Liver (tissue), 3 donors: ENCODE data around the gene JMJD1C.

Source experiments
- FOXA1 ChIP-seq: IDR thresholded peaks from 2 replicates; pipeline ENCODE4 v1.6.1; 2016; ENCODE audit warnings: antibody characterized with exemption
- GABPA ChIP-seq, 2 donors: IDR thresholded peaks in 1 of 2; conservative IDR thresholded peaks in 1 of 2; 2 replicates each; pipeline ENCODE4 v1.6.1; 2016; ENCODE audit warnings: antibody characterized with exemption in 2 of 2, mild to moderate bottlenecking in 1 of 2, moderate library complexity in 1 of 2
- RAD21 ChIP-seq, 2 donors: IDR thresholded peaks; 2 replicates each; pipeline ENCODE4 v1.6.1; 2016; ENCODE audit warnings: antibody characterized with exemption in 2 of 2, mild to moderate bottlenecking in 2 of 2
- TAF1 ChIP-seq: conservative IDR thresholded peaks from 2 replicates; pipeline ENCODE4 v1.6.1; 2016; ENCODE audit warnings: antibody characterized with exemption, mild to moderate bottlenecking
- TF ChIP-seq, protein P1 (sequence below): fragments of 150-350 bp; IDR thresholded peaks from 2 replicates; pipeline ENCODE4 v1.5.1; 2017; ENCODE audit warnings: improper control_type of control experiment, low read depth, low read length; ENCODE audit not compliant: missing input control
- donor health status: healthy.
- donor health status: healthy.

GRCh38 chr10:63171926-63172325, 293.9 kb downstream of the JMJD1C start:
- TF ChIP-seq, protein P1, sequence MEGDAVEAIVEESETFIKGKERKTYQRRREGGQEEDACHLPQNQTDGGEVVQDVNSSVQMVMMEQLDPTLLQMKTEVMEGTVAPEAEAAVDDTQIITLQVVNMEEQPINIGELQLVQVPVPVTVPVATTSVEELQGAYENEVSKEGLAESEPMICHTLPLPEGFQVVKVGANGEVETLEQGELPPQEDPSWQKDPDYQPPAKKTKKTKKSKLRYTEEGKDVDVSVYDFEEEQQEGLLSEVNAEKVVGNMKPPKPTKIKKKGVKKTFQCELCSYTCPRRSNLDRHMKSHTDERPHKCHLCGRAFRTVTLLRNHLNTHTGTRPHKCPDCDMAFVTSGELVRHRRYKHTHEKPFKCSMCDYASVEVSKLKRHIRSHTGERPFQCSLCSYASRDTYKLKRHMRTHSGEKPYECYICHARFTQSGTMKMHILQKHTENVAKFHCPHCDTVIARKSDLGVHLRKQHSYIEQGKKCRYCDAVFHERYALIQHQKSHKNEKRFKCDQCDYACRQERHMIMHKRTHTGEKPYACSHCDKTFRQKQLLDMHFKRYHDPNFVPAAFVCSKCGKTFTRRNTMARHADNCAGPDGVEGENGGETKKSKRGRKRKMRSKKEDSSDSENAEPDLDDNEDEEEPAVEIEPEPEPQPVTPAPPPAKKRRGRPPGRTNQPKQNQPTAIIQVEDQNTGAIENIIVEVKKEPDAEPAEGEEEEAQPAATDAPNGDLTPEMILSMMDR = no peak
- TF ChIP-seq TAF1 = no peak
- no peak for TF ChIP-seq GABPA (IDR thresholded peaks at IDR 0.05 in 1 of 2, conservative IDR thresholded peaks at IDR 0.05 in 1 of 2)
- no peak for TF ChIP-seq FOXA1
- TF ChIP-seq RAD21 (IDR thresholded peaks at IDR 0.05) = no peak
